HepG2 (cell line): ENCODE results near the gene RRP12. TPM values are rescaled to one million over a fixed set of nuclear protein-coding genes. Genes with fewer than 3 reads are reported as not detected.

Experiments used
- ARNT ChIP-seq: fragments of 450-650 bp; IDR thresholded peaks from 2 replicates; pipeline ENCODE4 v1.6.1; 2017
- ATF5 ChIP-seq: sonication (generic); formaldehyde crosslinking; IDR thresholded peaks from 2 replicates; pipeline ENCODE4 v1.4.0; 2020; ENCODE audit warnings: mild to moderate bottlenecking, low read depth, missing genetic modification reagents
- CCAR2 ChIP-seq: fragments of 200-400 bp; formaldehyde crosslinking; optimal IDR thresholded peaks from 2 replicates; pipeline ENCODE3; 2018; ENCODE audit warnings: low read depth, mild to moderate bottlenecking, low read length, moderate library complexity
- ISL2 ChIP-seq: sonication (generic); formaldehyde crosslinking; IDR thresholded peaks from 2 replicates; pipeline ENCODE4 v1.5.0; 2020; ENCODE audit warnings: missing genetic modification reagents
- JUND ChIP-seq: sonication (generic); formaldehyde crosslinking; IDR thresholded peaks from 2 replicates; pipeline ENCODE4 v1.8.0; 2022; ENCODE audit warnings: mild to moderate bottlenecking, missing genetic modification reagents
- MTERF4 ChIP-seq: sonication (generic); formaldehyde crosslinking; IDR thresholded peaks from 2 replicates; pipeline ENCODE4 v1.8.0; 2023; ENCODE audit warnings: mild to moderate bottlenecking, missing genetic modification reagents
- MYNN ChIP-seq: sonication (generic); formaldehyde crosslinking; IDR thresholded peaks from 2 replicates; pipeline ENCODE4 v1.4.0; 2020; ENCODE audit warnings: mild to moderate bottlenecking, low read depth, missing genetic modification reagents
- PAF1 ChIP-seq: IDR thresholded peaks from 2 replicates; pipeline ENCODE4 v1.6.1; 2016; ENCODE audit warnings: missing genetic modification reagents, missing compliant biosample characterization
- POLR2AphosphoS5 ChIP-seq: IDR thresholded peaks from 2 replicates; pipeline ENCODE4 v1.6.1; 2012; ENCODE audit warnings: low read depth, low read length
- POLR2G ChIP-seq: fragments of 200-400 bp; formaldehyde crosslinking; IDR thresholded peaks from 2 replicates; pipeline ENCODE4 v1.6.1; 2018; ENCODE audit warnings: mild to moderate bottlenecking, low read depth, low read length, moderate library complexity
- RELA ChIP-seq: sonication (generic); formaldehyde crosslinking; IDR thresholded peaks from 2 replicates; pipeline ENCODE4 v1.4.0; 2020; ENCODE audit warnings: missing genetic modification reagents
- SALL1 ChIP-seq: sonication (generic); formaldehyde crosslinking; IDR thresholded peaks from 2 replicates; pipeline ENCODE4 v1.8.0; 2022; ENCODE audit warnings: mild to moderate bottlenecking, missing genetic modification reagents
- SKI ChIP-seq: fragments of 450-650 bp; IDR thresholded peaks from one replicate; pipeline ENCODE4 v1.6.1; 2018; ENCODE audit warnings: mild to moderate bottlenecking; ENCODE audit not compliant: partially characterized antibody
- TAF1 ChIP-seq: sonication (generic); formaldehyde crosslinking; IDR thresholded peaks from 2 replicates; pipeline ENCODE4 v1.4.0; 2020; ENCODE audit warnings: missing genetic modification reagents
- TBX2 ChIP-seq: sonication (generic); formaldehyde crosslinking; IDR thresholded peaks from 2 replicates; pipeline ENCODE4 v1.5.0; 2020; ENCODE audit warnings: missing genetic modification reagents, mild to moderate bottlenecking, borderline replicate concordance
- ZIK1 ChIP-seq: sonication (generic); formaldehyde crosslinking; IDR thresholded peaks from 2 replicates; pipeline ENCODE4 v1.5.0; 2020; ENCODE audit warnings: mild to moderate bottlenecking, low read depth, missing genetic modification reagents, borderline replicate concordance
- ZNF143 ChIP-seq: sonication (generic); formaldehyde crosslinking; IDR thresholded peaks from 2 replicates; pipeline ENCODE4 v1.4.0; 2020; ENCODE audit warnings: missing genetic modification reagents
- ZNF446 ChIP-seq: sonication (generic); formaldehyde crosslinking; IDR thresholded peaks from 2 replicates; pipeline ENCODE4 v1.5.0; 2020; ENCODE audit warnings: mild to moderate bottlenecking, missing genetic modification reagents
- ZNF562 ChIP-seq: sonication (generic); formaldehyde crosslinking; IDR thresholded peaks from 2 replicates; pipeline ENCODE4 v1.8.0; 2022; ENCODE audit warnings: missing genetic modification reagents, borderline replicate concordance
- ZNF580 ChIP-seq: IDR thresholded peaks from 2 replicates; pipeline ENCODE4 v1.6.1; 2016; ENCODE audit warnings: low read depth, borderline replicate concordance
- ZNF772 ChIP-seq: sonication (generic); formaldehyde crosslinking; IDR thresholded peaks from 2 replicates; pipeline ENCODE4 v1.5.0; 2020; ENCODE audit warnings: mild to moderate bottlenecking, missing genetic modification reagents
- polyA plus RNA-seq, 8 experiments: library from polyadenylated mRNA; depleted of rRNA in 3 of 8; stranded (reverse) in 7 of 8; unstranded in 1 of 8; fragments of >200 nt; fragmentation: Illumina TruSeq in 4 of 8; extraction: Trizol in 4 of 8; gene quantifications; 2 replicates each; pipeline versions ENCODE4 v1.2.1 to v1.2.3, GENCODE V29; 2011 to 2016; ENCODE audit warnings: low read depth in 4 of 8, missing spikeins in 1 of 8, mixed read lengths in 1 of 8; ENCODE audit not compliant: insufficient read depth in 1 of 8
- total RNA-seq, 5 experiments: library from RNA; depleted of rRNA; stranded (reverse); fragments of >200 nt; fragmentation: Illumina TruSeq; extraction: Trizol; gene quantifications; 2 replicates each; pipeline ENCODE4 v1.2.3, GENCODE V29; 2016; ENCODE audit warnings: low read depth in 1 of 5
- TF ChIP-seq, protein P1 (sequence below): sonication (generic); formaldehyde crosslinking; IDR thresholded peaks from 2 replicates; pipeline ENCODE4 v1.8.1; 2023; ENCODE audit warnings: mild to moderate bottlenecking, missing genetic modification reagents
- TF ChIP-seq, protein P2 (sequence below): sonication (generic); formaldehyde crosslinking; IDR thresholded peaks from 2 replicates; pipeline ENCODE4; 2020; ENCODE audit warnings: missing genetic modification reagents, mild to moderate bottlenecking, borderline replicate concordance

The RRP12 gene
- total and polyA plus RNA-seq, 2 of the 13 experiments (the other 11 are each of a cell fraction or from before 2014, with no cell fraction given) = 13.2 to 39.4 TPM

DNA sequence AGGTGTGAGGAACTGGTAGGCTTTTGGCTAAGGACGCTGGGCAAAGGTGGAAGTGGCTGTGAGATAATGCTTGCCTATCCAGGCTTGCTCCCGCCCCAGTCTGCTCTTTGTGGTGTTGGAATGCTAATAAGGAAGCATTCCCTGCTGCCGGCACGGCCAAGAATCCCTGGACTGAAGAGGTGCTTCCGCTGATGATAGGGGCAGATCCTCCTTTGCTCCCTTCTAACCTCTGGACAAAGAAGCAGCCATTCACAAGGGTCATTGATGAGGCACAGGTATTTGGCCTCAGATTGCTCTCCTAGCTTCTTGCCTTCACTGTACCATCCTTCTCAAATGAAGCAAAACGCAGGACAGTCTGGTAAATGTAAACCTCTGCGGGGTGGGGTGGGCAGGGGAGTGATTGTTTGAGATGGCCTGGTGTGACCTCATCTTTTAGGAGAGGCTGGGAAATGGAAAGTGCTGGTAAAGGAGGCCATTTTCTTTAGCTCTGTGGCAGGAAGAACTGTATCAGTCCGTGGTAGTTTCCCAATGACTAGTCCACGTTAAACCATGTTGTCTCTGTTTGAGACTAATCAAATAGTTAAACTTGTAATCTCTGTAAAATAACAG is 26.5 kb upstream of the RRP12 start (continued):
- TF ChIP-seq MTERF4 (CRISPR knock-in tag) = peak; percentile 68; the same call in 1 of the 2 replicates
- TF ChIP-seq SALL1 (CRISPR knock-in tag) = peak; percentile 43; the same call in 1 of the 2 replicates
- TF ChIP-seq ZIK1 (CRISPR knock-in tag) = 0 out of 2 replicates have a peak, but pooled peaks have one; percentile 34
- no peak for TF ChIP-seq ZNF772
- TF ChIP-seq TAF1 (CRISPR knock-in tag) = peak; percentile 16; the same call in 1 of the 2 replicates
- TF ChIP-seq PAF1 (CRISPR knock-in tag) = no peak
- TF ChIP-seq ATF5 (CRISPR knock-in tag) = 0 out of 2 replicates have a peak, but pooled peaks have one; percentile 41
- no peak for TF ChIP-seq ZNF580 (CRISPR knock-in tag)
- TF ChIP-seq POLR2AphosphoS5 = 0 out of 2 replicates have a peak, but pooled peaks have one; percentile 46
- TF ChIP-seq RELA (CRISPR knock-in tag) = no peak
- peak; percentile 54 for TF ChIP-seq POLR2G
- TF ChIP-seq ZNF143 (CRISPR knock-in tag) = no peak
- no peak for TF ChIP-seq SKI
- no peak for TF ChIP-seq ZNF446
- no peak for TF ChIP-seq JUND (CRISPR knock-in tag)
- TF ChIP-seq, protein P1, sequence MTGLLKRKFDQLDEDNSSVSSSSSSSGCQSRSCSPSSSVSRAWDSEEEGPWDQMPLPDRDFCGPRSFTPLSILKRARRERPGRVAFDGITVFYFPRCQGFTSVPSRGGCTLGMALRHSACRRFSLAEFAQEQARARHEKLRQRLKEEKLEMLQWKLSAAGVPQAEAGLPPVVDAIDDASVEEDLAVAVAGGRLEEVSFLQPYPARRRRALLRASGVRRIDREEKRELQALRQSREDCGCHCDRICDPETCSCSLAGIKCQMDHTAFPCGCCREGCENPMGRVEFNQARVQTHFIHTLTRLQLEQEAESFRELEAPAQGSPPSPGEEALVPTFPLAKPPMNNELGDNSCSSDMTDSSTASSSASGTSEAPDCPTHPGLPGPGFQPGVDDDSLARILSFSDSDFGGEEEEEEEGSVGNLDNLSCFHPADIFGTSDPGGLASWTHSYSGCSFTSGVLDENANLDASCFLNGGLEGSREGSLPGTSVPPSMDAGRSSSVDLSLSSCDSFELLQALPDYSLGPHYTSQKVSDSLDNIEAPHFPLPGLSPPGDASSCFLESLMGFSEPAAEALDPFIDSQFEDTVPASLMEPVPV (CRISPR knock-in tag) = no peak
- no peak for TF ChIP-seq CCAR2
- no peak for TF ChIP-seq ARNT
- no peak for TF ChIP-seq MYNN (CRISPR knock-in tag)
- no peak for TF ChIP-seq ISL2 (CRISPR knock-in tag)
- TF ChIP-seq, protein P2, sequence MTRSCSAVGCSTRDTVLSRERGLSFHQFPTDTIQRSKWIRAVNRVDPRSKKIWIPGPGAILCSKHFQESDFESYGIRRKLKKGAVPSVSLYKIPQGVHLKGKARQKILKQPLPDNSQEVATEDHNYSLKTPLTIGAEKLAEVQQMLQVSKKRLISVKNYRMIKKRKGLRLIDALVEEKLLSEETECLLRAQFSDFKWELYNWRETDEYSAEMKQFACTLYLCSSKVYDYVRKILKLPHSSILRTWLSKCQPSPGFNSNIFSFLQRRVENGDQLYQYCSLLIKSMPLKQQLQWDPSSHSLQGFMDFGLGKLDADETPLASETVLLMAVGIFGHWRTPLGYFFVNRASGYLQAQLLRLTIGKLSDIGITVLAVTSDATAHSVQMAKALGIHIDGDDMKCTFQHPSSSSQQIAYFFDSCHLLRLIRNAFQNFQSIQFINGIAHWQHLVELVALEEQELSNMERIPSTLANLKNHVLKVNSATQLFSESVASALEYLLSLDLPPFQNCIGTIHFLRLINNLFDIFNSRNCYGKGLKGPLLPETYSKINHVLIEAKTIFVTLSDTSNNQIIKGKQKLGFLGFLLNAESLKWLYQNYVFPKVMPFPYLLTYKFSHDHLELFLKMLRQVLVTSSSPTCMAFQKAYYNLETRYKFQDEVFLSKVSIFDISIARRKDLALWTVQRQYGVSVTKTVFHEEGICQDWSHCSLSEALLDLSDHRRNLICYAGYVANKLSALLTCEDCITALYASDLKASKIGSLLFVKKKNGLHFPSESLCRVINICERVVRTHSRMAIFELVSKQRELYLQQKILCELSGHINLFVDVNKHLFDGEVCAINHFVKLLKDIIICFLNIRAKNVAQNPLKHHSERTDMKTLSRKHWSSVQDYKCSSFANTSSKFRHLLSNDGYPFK (CRISPR knock-in tag) = 0 out of 2 replicates have a peak, but pooled peaks have one; percentile 9
- no peak for TF ChIP-seq TBX2 (CRISPR knock-in tag)
- no peak for TF ChIP-seq ZNF562 (CRISPR knock-in tag)
